ENCODE results near the gene ARF1.

DNA sequence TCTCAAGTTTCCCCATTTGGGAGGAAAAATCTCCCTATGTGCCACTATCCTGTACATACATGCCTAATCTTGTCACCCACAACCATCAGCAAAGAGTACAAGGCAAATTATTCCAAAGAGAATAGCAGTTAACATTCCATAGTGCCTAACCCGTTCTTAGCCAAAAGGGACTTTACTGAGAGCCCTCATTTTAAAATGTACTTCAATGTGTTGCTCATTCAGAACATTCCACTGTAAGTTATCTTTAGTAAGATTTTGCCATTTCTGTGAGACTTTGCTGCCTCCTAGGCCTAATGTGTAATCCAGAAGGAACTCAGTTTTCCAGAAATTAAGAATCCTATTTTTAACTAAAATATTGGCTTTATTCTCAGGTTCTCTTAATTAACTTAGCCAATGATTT, 37.8 kb downstream of the ARF1 start:
- TF ChIP-seq, protein P1, sequence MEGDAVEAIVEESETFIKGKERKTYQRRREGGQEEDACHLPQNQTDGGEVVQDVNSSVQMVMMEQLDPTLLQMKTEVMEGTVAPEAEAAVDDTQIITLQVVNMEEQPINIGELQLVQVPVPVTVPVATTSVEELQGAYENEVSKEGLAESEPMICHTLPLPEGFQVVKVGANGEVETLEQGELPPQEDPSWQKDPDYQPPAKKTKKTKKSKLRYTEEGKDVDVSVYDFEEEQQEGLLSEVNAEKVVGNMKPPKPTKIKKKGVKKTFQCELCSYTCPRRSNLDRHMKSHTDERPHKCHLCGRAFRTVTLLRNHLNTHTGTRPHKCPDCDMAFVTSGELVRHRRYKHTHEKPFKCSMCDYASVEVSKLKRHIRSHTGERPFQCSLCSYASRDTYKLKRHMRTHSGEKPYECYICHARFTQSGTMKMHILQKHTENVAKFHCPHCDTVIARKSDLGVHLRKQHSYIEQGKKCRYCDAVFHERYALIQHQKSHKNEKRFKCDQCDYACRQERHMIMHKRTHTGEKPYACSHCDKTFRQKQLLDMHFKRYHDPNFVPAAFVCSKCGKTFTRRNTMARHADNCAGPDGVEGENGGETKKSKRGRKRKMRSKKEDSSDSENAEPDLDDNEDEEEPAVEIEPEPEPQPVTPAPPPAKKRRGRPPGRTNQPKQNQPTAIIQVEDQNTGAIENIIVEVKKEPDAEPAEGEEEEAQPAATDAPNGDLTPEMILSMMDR (IDR thresholded peaks at IDR 0.05), result no peak
- TF ChIP-seq EP300 (IDR thresholded peaks at IDR 0.05), result no peak
